ENCODE data around the gene TXLNG.

TXLNG gene

GRCh38 chrX:16786139-16786790 lies at the start of gene TXLNG:
Gene TXLNG (plus strand): TSS chrX:16786466. CDS start chrX:16786488, 22 bp downstream.
- ChIA-PET POLR2A (interaction anchor here (1.3 to 2.6 kb wide), 3 partner anchors 15 to 74 kb away, joined by 4 to 42 read pairs (median 24); partner anchors contain the start of genes CTPS2 and SYAP1), CTCF (no interaction called here)
- no peaks in the 10 kb centered on the region for H3K9me3 ChIP-seq (ENCODE audit: control insufficient read depth, insufficient read depth, low read depth, low read length)
- peak within 1 kb of the TSS; percentile 62 for H3K27ac ChIP-seq (ENCODE audit: extremely low read depth, low read depth, low read length)
- H3K4me1 ChIP-seq (ENCODE audit: control insufficient read depth, insufficient read depth, low read length): peaks cover 10% of the 10 kb centered on the region; the same call in 1 of the 2 replicates
- peaks cover 11 to 16% of the 10 kb centered on the region in 2 experiments for H3K36me3 ChIP-seq (ENCODE audit: control insufficient read depth in 2 of 2, insufficient read depth in 1 of 2, low read length in 2 of 2)
- H3K4me3 ChIP-seq (ENCODE audit: low read depth, low read length): peak within 1 kb of the TSS; percentile 76
- no peak for TF ChIP-seq AEBP2 (tag by site-specific recombination; IDR thresholded peaks at IDR 0.05; ENCODE audit: borderline replicate concordance)
- no peak for TF ChIP-seq ZNF280D (tag by site-specific recombination; IDR thresholded peaks at IDR 0.05)
- TF ChIP-seq ZEB2 (tag by site-specific recombination; IDR thresholded peaks at IDR 0.05): peak; percentile 69
- no peak for TF ChIP-seq ZSCAN23 (tag by site-specific recombination; IDR thresholded peaks at IDR 0.05)
- peak; percentile 86 for TF ChIP-seq ZNF777 (tag by site-specific recombination; IDR thresholded peaks at IDR 0.05; ENCODE audit: borderline replicate concordance)
- 0 out of 2 replicates have a peak, but pooled peaks have one; percentile 26 for TF ChIP-seq ZNF239 (tag by site-specific recombination; IDR thresholded peaks at IDR 0.05)
- TF ChIP-seq ZNF423 (tag by site-specific recombination; IDR thresholded peaks at IDR 0.05): no peak
- peak; percentile 80 for TF ChIP-seq ZNF10 (tag by site-specific recombination; IDR thresholded peaks at IDR 0.05)
- TF ChIP-seq ZXDB (tag by site-specific recombination; IDR thresholded peaks at IDR 0.05): peak; percentile 91; the same call in 1 of the 2 replicates
- TF ChIP-seq, protein P1, sequence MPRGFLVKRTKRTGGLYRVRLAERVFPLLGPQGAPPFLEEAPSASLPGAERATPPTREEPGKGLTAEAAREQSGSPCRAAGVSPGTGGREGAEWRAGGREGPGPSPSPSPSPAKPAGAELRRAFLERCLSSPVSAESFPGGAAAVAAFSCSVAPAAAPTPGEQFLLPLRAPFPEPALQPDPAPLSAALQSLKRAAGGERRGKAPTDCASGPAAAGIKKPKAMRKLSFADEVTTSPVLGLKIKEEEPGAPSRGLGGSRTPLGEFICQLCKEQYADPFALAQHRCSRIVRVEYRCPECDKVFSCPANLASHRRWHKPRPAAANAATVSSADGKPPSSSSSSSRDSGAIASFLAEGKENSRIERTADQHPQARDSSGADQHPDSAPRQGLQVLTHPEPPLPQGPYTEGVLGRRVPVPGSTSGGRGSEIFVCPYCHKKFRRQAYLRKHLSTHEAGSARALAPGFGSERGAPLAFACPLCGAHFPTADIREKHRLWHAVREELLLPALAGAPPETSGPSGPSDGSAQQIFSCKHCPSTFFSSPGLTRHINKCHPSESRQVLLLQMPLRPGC (tag by site-specific recombination; IDR thresholded peaks at IDR 0.05): peak; percentile 43; the same call in 1 of the 2 replicates
- TF ChIP-seq ZBTB11 (tag by site-specific recombination; conservative IDR thresholded peaks at IDR 0.05; ENCODE audit: low read depth): peak; percentile 89
- TF ChIP-seq ZNF76 (tag by site-specific recombination; IDR thresholded peaks at IDR 0.05; ENCODE audit: borderline replicate concordance, low read depth): peak; percentile 96
- TF ChIP-seq ZBTB48 (tag by site-specific recombination; IDR thresholded peaks at IDR 0.05): peak; percentile 9; the same call in 1 of the 2 replicates
- peak; percentile 64; the same call in 1 of the 2 replicates for TF ChIP-seq ZNF843 (tag by site-specific recombination; IDR thresholded peaks at IDR 0.05)
- peak; percentile 62 for TF ChIP-seq ZBTB8A (tag by site-specific recombination; IDR thresholded peaks at IDR 0.05)
- TF ChIP-seq ZSCAN5A (tag by site-specific recombination; IDR thresholded peaks at IDR 0.05): 0 out of 2 replicates have a peak, but pooled peaks have one; percentile 74
- TF ChIP-seq, protein P2, sequence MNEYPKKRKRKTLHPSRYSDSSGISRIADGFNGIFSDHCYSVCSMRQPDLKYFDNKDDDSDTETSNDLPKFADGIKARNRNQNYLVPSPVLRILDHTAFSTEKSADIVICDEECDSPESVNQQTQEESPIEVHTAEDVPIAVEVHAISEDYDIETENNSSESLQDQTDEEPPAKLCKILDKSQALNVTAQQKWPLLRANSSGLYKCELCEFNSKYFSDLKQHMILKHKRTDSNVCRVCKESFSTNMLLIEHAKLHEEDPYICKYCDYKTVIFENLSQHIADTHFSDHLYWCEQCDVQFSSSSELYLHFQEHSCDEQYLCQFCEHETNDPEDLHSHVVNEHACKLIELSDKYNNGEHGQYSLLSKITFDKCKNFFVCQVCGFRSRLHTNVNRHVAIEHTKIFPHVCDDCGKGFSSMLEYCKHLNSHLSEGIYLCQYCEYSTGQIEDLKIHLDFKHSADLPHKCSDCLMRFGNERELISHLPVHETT (tag by site-specific recombination; IDR thresholded peaks at IDR 0.05): peak; percentile 76
- peak; percentile 32; the same call in 1 of the 2 replicates for TF ChIP-seq OVOL3 (tag by site-specific recombination; IDR thresholded peaks at IDR 0.05)
- TF ChIP-seq ZNF169 (tag by site-specific recombination; IDR thresholded peaks at IDR 0.05): no peak
- TF ChIP-seq SP2 (tag by site-specific recombination; IDR thresholded peaks at IDR 0.05): peak; percentile 95
- TF ChIP-seq ZBTB1 (tag by site-specific recombination; IDR thresholded peaks at IDR 0.05): no peak
- peak; percentile 89 for TF ChIP-seq SP3 (tag by site-specific recombination; IDR thresholded peaks at IDR 0.05)
- no peak for TF ChIP-seq MZF1 (tag by site-specific recombination; IDR thresholded peaks at IDR 0.05; ENCODE audit: borderline replicate concordance)
- no peak for TF ChIP-seq BCL11A (tag by site-specific recombination; IDR thresholded peaks at IDR 0.05; ENCODE audit: low read depth)
- TF ChIP-seq BCL11B (tag by site-specific recombination; IDR thresholded peaks at IDR 0.05; ENCODE audit: low read depth): peak; percentile 21; the same call in 1 of the 2 replicates
